Measurements from ENCODE around the gene NACC2.

NACC2 gene

GRCh38 chr9:136054798-136055714, 40.0 kb downstream of the NACC2 start:
- intact Hi-C loops (cut with DNase I) = loop anchor here (5.0 kb wide), 2 partner anchors 32 to 93 kb away; partner anchors contain the start of gene UBAC1
- peak in 4 of 42 donors; percentile 12 to 35 (median 28) for DNase-seq

- DNase-seq = peak in 4 of 42 donors; percentile 8 to 32 (median 19)
- intact Hi-C loops (cut with DNase I) = loop anchor here (5.0 kb wide), 2 partner anchors 33 to 92 kb away; partner anchors contain the start of gene UBAC1
Observed at GRCh38 chr9:136054146-136054545, 40.9 kb downstream of the NACC2 start.

- intact Hi-C loops (cut with DNase I) = loop anchor here (2.0 to 5.0 kb wide), 3 partner anchors 34 to 91 kb away; partner anchors contain the start of genes TMEM250 and UBAC1
Observed at GRCh38 chr9:136053757-136054142, 41.3 kb downstream of the NACC2 start.

GRCh38 chr9:136052991-136053756, 41.9 kb downstream of the NACC2 start:
- DNase-seq = peak in 10 of 42 donors; percentile 18 to 60 (median 40)
- intact Hi-C loops (cut with DNase I) = loop anchor here (2.0 to 5.0 kb wide), 3 partner anchors 34 to 91 kb away; partner anchors contain the start of genes TMEM250 and UBAC1

More at GRCh38 chr9:136053757-136054142, 41.3 kb downstream of the NACC2 start:
- peak in 1 of 42 donors; percentile 29 for DNase-seq

GRCh38 chr9:136052472-136052880, 42.6 kb downstream of the NACC2 start:
- peak in 39 of 42 donors; percentile 36 to 83 (median 63) for DNase-seq
- intact Hi-C loops (cut with DNase I) = loop anchor here (2.0 to 5.0 kb wide), 3 partner anchors 35 to 90 kb away; partner anchors contain the start of genes TMEM250 and UBAC1

- intact Hi-C loops (cut with DNase I) = loop anchor here (2.0 to 5.0 kb wide), 3 partner anchors 35 to 90 kb away; partner anchors contain the start of genes TMEM250 and UBAC1
- DNase-seq = peak; percentile 77 to 97 (median 91)
Observed at GRCh38 chr9:136051837-136052471, 43.1 kb downstream of the NACC2 start.

- intact Hi-C loops (cut with DNase I) = loop anchor here (5.0 kb wide), 2 partner anchors 36 to 89 kb away; partner anchors contain the start of gene UBAC1
- DNase-seq = peak; percentile 48 to 90 (median 80)
Observed at GRCh38 chr9:136051453-136051836, 43.6 kb downstream of the NACC2 start.

- intact Hi-C loops (cut with DNase I) = loop anchor here (5.0 kb wide), 2 partner anchors 36 to 89 kb away; partner anchors contain the start of gene UBAC1
- DNase-seq = peak in 17 of 42 donors; percentile 10 to 63 (median 36)
Observed at GRCh38 chr9:136050701-136051452, 44.2 kb downstream of the NACC2 start.

- intact Hi-C loops (cut with DNase I) = loop anchor here (5.0 kb wide), 2 partner anchors 37 to 88 kb away; partner anchors contain the start of gene UBAC1
- DNase-seq = peak in 28 of 42 donors; percentile 21 to 74 (median 47)
Observed at GRCh38 chr9:136050266-136050700, 44.8 kb downstream of the NACC2 start.

GRCh38 chr9:136049491-136050265, 45.4 kb downstream of the NACC2 start:
- intact Hi-C loops (cut with DNase I) = loop anchor here (5.0 kb wide), 3 partner anchors 38 to 87 kb away; partner anchors contain the start of gene UBAC1
- peak in 6 of 42 donors; percentile 8 to 32 (median 18) for DNase-seq

GRCh38 chr9:136048560-136049411, 46.3 kb downstream of the NACC2 start:
- intact Hi-C loops (cut with DNase I) = loop anchor here (5.0 kb wide), 1 partner anchor 66 kb away; no protein-coding TSS in a partner anchor
- DNase-seq = peak in 8 of 42 donors; percentile 7 to 38 (median 24)

- DNase-seq = peak in 7 of 42 donors; percentile 8 to 38 (median 24)
- intact Hi-C loops (cut with DNase I) = loop anchor here (5.0 kb wide), 1 partner anchor 66 kb away; no protein-coding TSS in a partner anchor
Observed at GRCh38 chr9:136047775-136048559, 47.1 kb downstream of the NACC2 start.

- peak in 8 of 42 donors; percentile 8 to 37 (median 24) for DNase-seq
- intact Hi-C loops (cut with DNase I) = loop anchor here (5.0 kb wide), 1 partner anchor 65 kb away; no protein-coding TSS in a partner anchor
Observed at GRCh38 chr9:136047076-136047774, 47.9 kb downstream of the NACC2 start.

- intact Hi-C loops (cut with DNase I) = loop anchor here (5.0 kb wide), 1 partner anchor 64 kb away; no protein-coding TSS in a partner anchor
- DNase-seq = peak in 7 of 42 donors; percentile 5 to 34 (median 15)
Observed at GRCh38 chr9:136046554-136046920, 48.6 kb downstream of the NACC2 start.
